Activated T-helper 17 cell treated with anti-CD3 and anti-CD28 coated beads, Interleukin-2, amount 50 U/mL, for 72 hours (primary cell): ENCODE data around the gene KDM1A. TPM values are rescaled to one million over a fixed set of nuclear protein-coding genes. Genes with fewer than 3 reads are reported as not detected.

Experiments used
- ATAC-seq: fragments of 150-1000 bp; cut with Tn5 transposase; replicated peaks from 2 replicates; pipeline ENCODE4 v1.10.0; 2021; ENCODE audit warnings: mild to moderate bottlenecking, moderate library complexity
- H3K27ac Mint-ChIP-seq: one replicate; pipeline ENCODE4 v1.8.0; 2022; ENCODE audit warnings: mixed read lengths
- H3K27me3 Mint-ChIP-seq: one replicate; pipeline ENCODE4 v1.8.0; 2022; ENCODE audit warnings: mixed read lengths
- H3K36me3 Mint-ChIP-seq: one replicate; pipeline ENCODE4 v1.8.0; 2022; ENCODE audit warnings: low read depth, mild to moderate bottlenecking, mixed read lengths
- H3K4me1 Mint-ChIP-seq: one replicate; pipeline ENCODE4 v1.8.0; 2022; ENCODE audit warnings: mixed read lengths
- H3K4me3 Mint-ChIP-seq: one replicate; pipeline ENCODE4 v1.8.0; 2022; ENCODE audit warnings: mild to moderate bottlenecking, mixed read lengths
- H3K9me3 Mint-ChIP-seq: one replicate; pipeline ENCODE4 v1.8.0; 2022; ENCODE audit warnings: mixed read lengths
- total RNA-seq, 2 donors: library from RNA; stranded (reverse); gene quantifications; one replicate each; pipeline ENCODE4 v1.2.3, GENCODE V29; 2022

Gene KDM1A
- total RNA-seq, 2 donors from 2014 or later: 22.5 to 45.3 TPM

DNA sequence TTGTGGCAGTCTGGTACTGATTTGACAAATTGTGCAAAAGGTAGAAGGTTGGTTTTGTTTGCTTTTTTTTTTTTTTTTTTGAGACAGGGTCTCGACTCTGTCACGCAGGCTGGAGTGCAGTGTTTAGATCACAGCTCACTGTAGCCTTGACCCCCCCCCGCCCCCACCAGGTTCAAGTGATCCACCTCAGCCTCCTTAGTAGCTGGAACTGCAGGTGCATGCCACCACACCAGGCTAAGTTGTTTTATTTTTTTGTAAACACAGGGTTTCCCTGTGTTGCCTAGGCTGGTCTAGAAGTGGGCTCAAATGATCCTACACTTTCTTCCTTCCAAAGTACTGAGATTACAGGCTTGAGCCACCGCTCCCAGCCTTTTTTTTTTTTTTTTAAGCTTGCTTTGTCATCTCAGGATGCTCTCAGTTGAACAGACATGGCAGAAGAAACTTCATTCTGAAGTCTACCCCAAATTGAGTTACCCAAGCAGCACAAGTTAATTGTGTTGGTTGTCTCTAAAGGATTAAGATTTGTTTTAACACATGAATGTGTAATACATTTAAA lies 8.2 kb downstream of the KDM1A start:
- peaks cover 5% of the 10 kb centered on the region for H3K9me3 Mint-ChIP-seq
- no peak overlapping the region for H3K4me3 Mint-ChIP-seq
- H3K27me3 Mint-ChIP-seq: no peaks in the 10 kb centered on the region
- no peak overlapping the region for H3K27ac Mint-ChIP-seq
- no peak for ATAC-seq
- H3K4me1 Mint-ChIP-seq: peaks cover 41% of the 10 kb centered on the region
- H3K36me3 Mint-ChIP-seq: peaks cover 11% of the 10 kb centered on the region

GRCh38 chr1:23029337-23029736 lies 10.1 kb downstream of the KDM1A start:
- Mint-ChIP-seq H3K4me1 (peaks cover 34% of the 10 kb centered on the region), H3K9me3 (no peaks in the 10 kb centered on the region)
- ATAC-seq: no peak

GRCh38 chr1:23035823-23036452 lies 16.7 kb downstream of the KDM1A start:
- peaks cover 7% of the 10 kb centered on the region for H3K36me3 Mint-ChIP-seq
- H3K4me1 Mint-ChIP-seq: peaks cover 12% of the 10 kb centered on the region
- H3K9me3 Mint-ChIP-seq: no peaks in the 10 kb centered on the region
- H3K27me3 Mint-ChIP-seq: no peaks in the 10 kb centered on the region
- no peak overlapping the region for H3K4me3 Mint-ChIP-seq
- no peak for ATAC-seq
- H3K27ac Mint-ChIP-seq: no peak overlapping the region

More at GRCh38 chr1:23029337-23029736, 10.1 kb downstream of the KDM1A start:
- no peak overlapping the region for H3K4me3 Mint-ChIP-seq
- no peak overlapping the region for H3K27ac Mint-ChIP-seq
- peaks cover 7% of the 10 kb centered on the region for H3K36me3 Mint-ChIP-seq
- no peaks in the 10 kb centered on the region for H3K27me3 Mint-ChIP-seq

DNA sequence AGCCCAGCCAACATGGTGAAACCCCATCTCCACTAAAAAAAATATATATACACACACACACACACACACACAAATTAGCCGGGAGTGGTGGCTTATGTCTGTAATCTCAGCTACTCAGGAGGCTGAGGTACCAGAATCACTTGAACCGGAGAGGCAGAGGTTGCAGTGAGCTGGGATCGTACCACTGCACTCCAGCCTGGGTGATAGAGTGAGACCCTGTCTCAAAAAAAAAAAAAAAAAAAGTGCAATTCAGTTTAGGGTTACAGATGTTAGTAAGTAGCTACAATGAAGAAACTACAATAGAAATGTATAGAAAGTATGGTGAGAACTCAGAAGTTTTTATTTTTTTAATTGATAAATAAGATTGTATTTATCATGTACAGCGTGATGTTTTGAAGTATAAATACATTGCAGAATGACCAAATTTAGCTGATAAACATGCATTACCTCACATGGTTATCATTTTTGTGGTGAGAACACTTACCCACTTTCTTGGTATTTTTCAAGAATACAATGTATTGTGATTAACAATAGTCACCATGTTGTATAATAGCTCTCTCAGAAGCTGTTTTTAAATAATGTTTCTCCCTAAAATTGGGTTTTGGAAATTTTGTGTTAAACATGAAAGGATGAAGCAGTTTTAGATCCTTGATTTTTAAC lies 17.9 kb downstream of the KDM1A start:
- Mint-ChIP-seq H3K4me1 (peaks cover 6% of the 10 kb centered on the region), H3K36me3 (peaks cover 4% of the 10 kb centered on the region), H3K9me3 (no peaks in the 10 kb centered on the region), H3K4me3 (no peak overlapping the region), H3K27ac (no peak overlapping the region), H3K27me3 (no peaks in the 10 kb centered on the region)
- no peak for ATAC-seq

DNA sequence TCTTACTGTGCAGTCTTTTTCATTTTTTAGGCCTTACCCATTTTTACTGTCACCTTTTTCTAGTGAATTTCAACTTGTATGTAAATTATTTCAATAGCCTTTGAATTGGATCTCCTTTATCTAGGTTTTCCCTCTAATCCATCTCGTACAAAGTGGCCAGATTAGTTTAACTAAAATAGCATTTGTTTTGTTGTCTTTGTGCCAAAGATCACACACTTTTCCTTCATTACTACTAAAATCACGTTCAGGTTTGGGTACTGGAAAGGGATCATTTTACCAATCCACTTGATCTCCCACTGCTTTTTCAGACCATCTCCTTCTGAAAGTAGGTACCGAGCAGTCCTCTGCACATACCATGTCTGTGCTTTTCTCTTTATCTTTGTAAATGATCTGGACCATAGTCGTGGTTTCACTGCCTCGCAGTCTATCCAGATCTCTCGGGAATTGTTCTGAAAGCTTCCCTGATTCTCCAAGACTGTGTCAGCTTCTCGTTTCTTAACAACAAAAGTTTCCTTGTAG lies 20.1 kb downstream of the KDM1A start:
- Mint-ChIP-seq H3K4me3 (no peak overlapping the region), H3K27ac (no peak overlapping the region), H3K9me3 (no peaks in the 10 kb centered on the region), H3K4me1 (peaks cover 6% of the 10 kb centered on the region), H3K27me3 (no peaks in the 10 kb centered on the region), H3K36me3 (peaks cover under 1% of the 10 kb centered on the region)
- no peak for ATAC-seq

DNA sequence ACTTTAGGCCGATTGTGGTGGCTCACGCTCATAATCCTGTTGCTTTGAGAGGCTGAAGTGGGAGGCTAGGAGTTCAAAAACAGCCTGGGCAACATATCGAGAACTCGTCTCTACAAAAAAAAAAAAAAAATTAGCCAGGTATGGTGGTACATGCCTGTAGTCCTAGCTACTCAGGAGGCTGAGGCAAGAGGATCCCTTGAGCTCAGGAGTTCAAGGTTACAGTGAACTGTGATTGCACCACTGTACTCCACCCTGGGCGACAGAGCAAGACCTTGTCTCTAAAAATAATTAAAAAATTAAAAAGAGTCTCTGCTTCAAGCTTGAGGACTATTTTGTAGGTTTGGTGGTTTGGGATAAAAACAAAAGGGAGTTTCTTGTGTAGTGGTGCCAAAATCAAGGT lies 21.2 kb downstream of the KDM1A start:
- Mint-ChIP-seq H3K4me1 (peaks cover 10% of the 10 kb centered on the region), H3K36me3 (peaks cover 11% of the 10 kb centered on the region), H3K27me3 (no peaks in the 10 kb centered on the region), H3K27ac (no peak overlapping the region), H3K9me3 (no peaks in the 10 kb centered on the region), H3K4me3 (no peak overlapping the region)
- no peak for ATAC-seq

- Mint-ChIP-seq H3K27ac (no peak overlapping the region), H3K27me3 (no peaks in the 10 kb centered on the region), H3K4me3 (no peak overlapping the region), H3K36me3 (peaks cover 13% of the 10 kb centered on the region), H3K9me3 (no peaks in the 10 kb centered on the region), H3K4me1 (peaks cover 13% of the 10 kb centered on the region)
- no peak for ATAC-seq
These were observed 24.8 kb downstream of the KDM1A start for GRCh38 chr1:23044035-23044434.

- H3K27me3 Mint-ChIP-seq: no peaks in the 10 kb centered on the region
- no peak overlapping the region for H3K27ac Mint-ChIP-seq
- H3K4me1 Mint-ChIP-seq: peaks cover 8% of the 10 kb centered on the region
- no peaks in the 10 kb centered on the region for H3K9me3 Mint-ChIP-seq
- peaks cover 59% of the 10 kb centered on the region for H3K36me3 Mint-ChIP-seq
- no peak overlapping the region for H3K4me3 Mint-ChIP-seq
- no peak for ATAC-seq
These were observed 30.9 kb downstream of the KDM1A start for GRCh38 chr1:23050201-23050600.

GRCh38 chr1:23051290-23051909 lies 32.1 kb downstream of the KDM1A start:
- H3K4me1 Mint-ChIP-seq: no peaks in the 10 kb centered on the region
- no peak overlapping the region for H3K27ac Mint-ChIP-seq
- no peak overlapping the region for H3K4me3 Mint-ChIP-seq
- H3K9me3 Mint-ChIP-seq: no peaks in the 10 kb centered on the region
- ATAC-seq: no peak
- H3K36me3 Mint-ChIP-seq: peaks cover 65% of the 10 kb centered on the region
- no peaks in the 10 kb centered on the region for H3K27me3 Mint-ChIP-seq

DNA sequence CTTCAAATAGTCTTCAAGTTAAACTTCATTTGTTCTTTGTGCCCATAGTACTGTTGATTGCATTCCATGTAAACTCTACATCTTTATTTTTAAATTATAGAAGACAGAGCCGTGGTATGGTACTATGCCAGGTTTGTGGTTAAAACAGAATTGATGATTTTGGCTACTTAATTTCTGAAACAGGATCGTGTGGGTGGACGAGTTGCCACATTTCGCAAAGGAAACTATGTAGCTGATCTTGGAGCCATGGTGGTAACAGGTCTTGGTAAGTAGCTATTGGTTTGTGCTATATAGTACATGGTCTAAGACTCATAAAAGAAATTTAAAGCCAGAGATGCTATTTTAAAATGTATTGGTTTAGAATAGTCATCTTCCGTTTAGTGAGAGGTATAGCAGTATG lies 38.0 kb downstream of the KDM1A start:
- peaks cover 99% of the 10 kb centered on the region for H3K36me3 Mint-ChIP-seq
- H3K27ac Mint-ChIP-seq: no peak overlapping the region
- no peaks in the 10 kb centered on the region for H3K9me3 Mint-ChIP-seq
- ATAC-seq: peak; percentile 12
- no peaks in the 10 kb centered on the region for H3K27me3 Mint-ChIP-seq
- H3K4me3 Mint-ChIP-seq: no peak overlapping the region
- H3K4me1 Mint-ChIP-seq: no peaks in the 10 kb centered on the region

- no peak overlapping the region for H3K4me3 Mint-ChIP-seq
- peaks cover 83% of the 10 kb centered on the region for H3K36me3 Mint-ChIP-seq
- no peaks in the 10 kb centered on the region for H3K27me3 Mint-ChIP-seq
- H3K27ac Mint-ChIP-seq: no peak overlapping the region
- H3K9me3 Mint-ChIP-seq: no peaks in the 10 kb centered on the region
- ATAC-seq: no peak
- peaks cover 3% of the 10 kb centered on the region for H3K4me1 Mint-ChIP-seq
These were observed 43.0 kb downstream of the KDM1A start for GRCh38 chr1:23062271-23062670.

DNA sequence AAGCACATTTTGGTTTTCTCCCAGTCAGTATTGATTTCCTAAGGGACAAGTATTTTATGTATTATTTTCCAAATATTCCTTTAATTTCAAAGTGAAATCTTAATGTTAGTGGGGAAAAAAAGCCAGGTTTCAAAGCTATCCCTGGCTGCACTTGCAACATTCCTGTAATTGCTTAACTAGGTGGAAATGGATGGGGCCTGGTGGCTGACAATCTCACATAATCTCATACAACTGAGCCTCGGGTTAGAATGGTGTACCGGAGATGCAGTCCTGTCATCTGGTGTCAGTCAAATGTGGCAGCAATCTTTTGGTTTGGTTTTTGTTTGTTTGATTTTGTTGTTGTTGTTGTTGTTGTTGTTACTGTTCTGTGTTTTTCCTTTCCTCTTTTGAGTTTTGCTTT lies 46.1 kb downstream of the KDM1A start:
- no peak for ATAC-seq
- Mint-ChIP-seq H3K4me1 (peaks cover 3% of the 10 kb centered on the region), H3K36me3 (peaks cover 82% of the 10 kb centered on the region), H3K27ac (no peak overlapping the region), H3K27me3 (no peaks in the 10 kb centered on the region), H3K9me3 (no peaks in the 10 kb centered on the region), H3K4me3 (no peak overlapping the region)

DNA sequence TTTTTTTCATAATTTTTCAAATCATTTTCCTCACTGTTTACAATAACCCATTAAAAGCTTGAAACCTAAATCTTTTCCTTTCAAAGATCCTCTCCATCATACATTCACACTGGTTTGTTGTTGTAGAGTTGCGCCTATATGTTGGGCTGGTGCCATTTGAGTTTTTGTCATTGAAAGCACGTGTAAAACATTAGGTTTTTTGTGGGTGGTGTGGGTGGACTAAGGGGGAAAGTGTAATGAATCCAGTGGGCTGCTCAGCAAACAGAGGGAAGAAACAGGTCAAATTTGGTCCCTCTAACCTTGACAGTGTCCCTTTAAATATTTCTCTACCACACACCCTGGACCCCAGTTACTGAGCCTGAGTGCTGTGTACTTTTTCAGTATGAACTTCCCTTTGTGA lies 46.8 kb downstream of the KDM1A start:
- no peak for ATAC-seq
- H3K27me3 Mint-ChIP-seq: no peaks in the 10 kb centered on the region
- peaks cover 82% of the 10 kb centered on the region for H3K36me3 Mint-ChIP-seq
- no peak overlapping the region for H3K4me3 Mint-ChIP-seq
- H3K4me1 Mint-ChIP-seq: peaks cover 3% of the 10 kb centered on the region
- H3K9me3 Mint-ChIP-seq: no peaks in the 10 kb centered on the region
- H3K27ac Mint-ChIP-seq: no peak overlapping the region

- H3K9me3 Mint-ChIP-seq: no peaks in the 10 kb centered on the region
- no peak overlapping the region for H3K27ac Mint-ChIP-seq
- H3K27me3 Mint-ChIP-seq: no peaks in the 10 kb centered on the region
- H3K36me3 Mint-ChIP-seq: peaks cover 90% of the 10 kb centered on the region
- no peak overlapping the region for H3K4me3 Mint-ChIP-seq
- no peak for ATAC-seq
- H3K4me1 Mint-ChIP-seq: peaks cover 3% of the 10 kb centered on the region
These were observed 49.9 kb downstream of the KDM1A start for GRCh38 chr1:23069149-23069548.

DNA sequence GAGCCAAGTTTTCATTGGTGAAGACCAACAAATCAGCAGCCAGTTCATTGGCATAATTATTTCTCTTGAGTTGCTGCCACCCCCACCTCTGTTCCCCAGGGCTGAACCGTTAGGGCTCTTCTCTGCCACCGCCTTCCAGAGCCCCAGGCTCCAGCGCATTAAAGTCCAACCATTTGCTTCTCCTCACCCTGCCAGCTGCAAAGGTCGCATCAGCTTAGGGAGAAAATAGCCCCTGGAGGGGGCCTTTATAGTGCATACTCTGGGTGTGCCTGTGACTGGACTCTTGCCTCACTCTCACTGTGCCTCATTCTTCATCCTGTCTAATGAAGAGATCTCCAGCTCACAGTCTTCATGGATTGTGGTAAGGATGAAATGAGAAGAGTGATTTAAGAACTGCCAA lies 50.4 kb downstream of the KDM1A start:
- Mint-ChIP-seq H3K36me3 (peaks cover 90% of the 10 kb centered on the region), H3K4me1 (peaks cover 3% of the 10 kb centered on the region), H3K4me3 (no peak overlapping the region), H3K27ac (no peak overlapping the region), H3K27me3 (no peaks in the 10 kb centered on the region), H3K9me3 (no peaks in the 10 kb centered on the region)
- ATAC-seq: no peak
